Brain microvascular endothelial cell (primary cell): ENCODE data around the gene BABAM2.
"Not testable (repeated sequence)": the region's sequence is repeated elsewhere in the genome, so short reads cannot be mapped to it uniquely, and the experiment has no call there.

Experiments used
- DNase-seq: peaks from one replicate; pipeline ENCODE4 v3.0.0-alpha.2; 2020
- H3K27ac ChIP-seq: fragments of 250-450 bp; sonication (Bioruptor Pico); 2 replicates; pipeline ENCODE4 v1.5.1; 2020; ENCODE audit warnings: mild to moderate bottlenecking, moderate library complexity
- H3K27me3 ChIP-seq: fragments of 250-450 bp; sonication (Bioruptor Pico); replicated peaks from 2 replicates; pipeline ENCODE4 v1.5.1; 2020; ENCODE audit warnings: mild to moderate bottlenecking
- H3K36me3 ChIP-seq: fragments of 250-450 bp; sonication (Bioruptor Pico); replicated peaks from 2 replicates; pipeline ENCODE4 v1.5.1; 2020; ENCODE audit warnings: mild to moderate bottlenecking
- H3K4me3 ChIP-seq: 2 replicates; pipeline ENCODE4 v1.5.1; 2011; ENCODE audit warnings: low read depth, mild to moderate bottlenecking, control low read depth, low read length, moderate library complexity
- in situ Hi-C: cut with HindIII; loops from 2 replicates; pipeline ENCODE4 v1.10.0; 2017; ENCODE audit warnings: low sequenced_read_pairs, low pct_ligation_motif_present
- TF ChIP-seq, protein P1 (sequence below): IDR thresholded peaks from 2 replicates; pipeline ENCODE4 v1.5.1; 2011; ENCODE audit warnings: low read depth, mild to moderate bottlenecking, moderate library complexity, low read length, control low read depth, inconsistent platforms; ENCODE audit errors: missing control alignments

BABAM2 gene

DNA sequence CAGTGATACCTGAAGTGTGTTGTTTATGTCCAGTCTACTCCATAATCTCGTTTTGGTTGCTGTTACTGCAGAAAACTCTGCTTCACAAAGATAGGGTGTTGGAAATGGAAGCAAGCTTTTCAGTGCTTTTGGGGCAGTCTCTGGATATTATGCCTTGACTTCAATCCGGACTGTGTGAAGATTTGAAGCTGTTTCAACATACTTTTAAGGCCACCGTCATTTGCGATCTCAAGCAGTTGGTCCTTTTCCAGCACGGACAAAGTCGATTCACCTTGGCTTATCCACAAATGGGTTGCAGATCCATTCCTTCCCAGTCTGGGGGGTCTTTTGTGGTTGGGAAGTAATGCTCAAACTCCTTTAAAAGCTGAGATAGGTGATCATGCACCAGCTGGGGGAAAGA, 20.8 kb upstream of the BABAM2 start:
- Histone ChIP-seq H3K27me3 (no peaks in the 10 kb centered on the region), H3K27ac (no peak overlapping the region), H3K4me3 (no peak overlapping the region), H3K36me3 (no peaks in the 10 kb centered on the region)
- DNase-seq: no peak
- TF ChIP-seq, protein P1, sequence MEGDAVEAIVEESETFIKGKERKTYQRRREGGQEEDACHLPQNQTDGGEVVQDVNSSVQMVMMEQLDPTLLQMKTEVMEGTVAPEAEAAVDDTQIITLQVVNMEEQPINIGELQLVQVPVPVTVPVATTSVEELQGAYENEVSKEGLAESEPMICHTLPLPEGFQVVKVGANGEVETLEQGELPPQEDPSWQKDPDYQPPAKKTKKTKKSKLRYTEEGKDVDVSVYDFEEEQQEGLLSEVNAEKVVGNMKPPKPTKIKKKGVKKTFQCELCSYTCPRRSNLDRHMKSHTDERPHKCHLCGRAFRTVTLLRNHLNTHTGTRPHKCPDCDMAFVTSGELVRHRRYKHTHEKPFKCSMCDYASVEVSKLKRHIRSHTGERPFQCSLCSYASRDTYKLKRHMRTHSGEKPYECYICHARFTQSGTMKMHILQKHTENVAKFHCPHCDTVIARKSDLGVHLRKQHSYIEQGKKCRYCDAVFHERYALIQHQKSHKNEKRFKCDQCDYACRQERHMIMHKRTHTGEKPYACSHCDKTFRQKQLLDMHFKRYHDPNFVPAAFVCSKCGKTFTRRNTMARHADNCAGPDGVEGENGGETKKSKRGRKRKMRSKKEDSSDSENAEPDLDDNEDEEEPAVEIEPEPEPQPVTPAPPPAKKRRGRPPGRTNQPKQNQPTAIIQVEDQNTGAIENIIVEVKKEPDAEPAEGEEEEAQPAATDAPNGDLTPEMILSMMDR: no peak
- in situ Hi-C loops: no loop called here

DNA sequence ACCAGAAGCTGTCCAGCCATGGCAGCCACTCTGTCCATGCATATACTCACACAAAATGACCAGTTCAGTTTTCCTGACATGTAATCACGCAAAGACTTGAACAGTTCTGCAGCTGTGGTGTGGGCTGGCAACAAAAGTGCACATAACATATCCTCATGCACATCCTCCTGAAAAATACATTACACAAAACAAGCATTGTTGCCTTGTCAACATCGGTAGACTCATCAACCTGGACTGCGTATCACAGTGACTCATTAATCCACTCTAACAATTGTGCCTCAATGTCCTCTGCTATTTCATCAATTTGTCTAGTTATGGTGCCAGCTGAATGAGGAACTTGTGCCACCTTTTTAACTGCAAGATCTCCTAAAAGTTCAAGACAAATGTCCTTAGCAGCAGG, 19.8 kb upstream of the BABAM2 start:
- in situ Hi-C loops: no loop called here
- Histone ChIP-seq H3K27me3 (no peaks in the 10 kb centered on the region), H3K4me3 (no peak overlapping the region), H3K36me3 (no peaks in the 10 kb centered on the region), H3K27ac (no peak overlapping the region)
- TF ChIP-seq, protein P1: no peak
- DNase-seq: no peak

DNA sequence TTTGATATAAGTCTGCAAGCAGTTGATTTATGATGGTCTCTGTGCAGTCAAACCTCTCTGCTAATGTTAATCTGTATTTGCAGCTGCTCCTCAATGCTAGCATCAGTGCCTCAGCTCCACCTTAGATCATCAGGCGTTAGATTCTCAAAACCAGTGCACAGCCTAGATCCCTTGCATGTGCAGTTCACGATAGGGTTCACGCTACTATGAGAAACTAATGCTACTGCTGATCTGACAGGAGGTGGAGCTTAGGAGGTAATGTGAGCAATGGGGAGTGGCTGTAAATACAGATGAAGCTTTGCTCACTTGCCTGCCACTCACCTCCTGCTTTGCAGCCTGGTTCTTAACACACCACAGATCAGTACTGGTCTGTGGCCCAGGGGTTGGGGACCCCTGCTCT, 18.7 kb upstream of the BABAM2 start:
- DNase-seq: no peak
- in situ Hi-C loops: no loop called here
- no peaks in the 10 kb centered on the region for H3K27me3 ChIP-seq
- TF ChIP-seq, protein P1: no peak
- no peak overlapping the region for H3K4me3 ChIP-seq
- H3K27ac ChIP-seq: no peak overlapping the region
- H3K36me3 ChIP-seq: no peaks in the 10 kb centered on the region

DNA sequence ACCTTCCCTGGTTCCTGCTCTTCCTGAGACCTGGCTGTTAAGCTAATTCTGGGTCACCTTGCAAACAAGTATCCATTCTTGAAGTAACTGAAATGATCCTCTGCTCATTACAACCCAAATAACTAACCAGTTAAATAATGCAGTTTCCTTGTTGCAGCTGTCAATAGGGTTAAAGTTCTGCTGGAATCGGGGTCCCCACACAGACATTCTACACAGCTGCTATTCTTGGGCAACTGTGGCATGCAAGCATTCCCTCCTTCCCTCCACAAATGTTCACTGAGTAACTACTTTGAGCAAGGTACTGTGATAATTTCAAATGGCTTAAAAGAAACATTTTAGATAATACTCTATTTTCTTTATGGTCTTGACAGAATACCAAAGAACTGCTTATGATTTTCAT, 17.4 kb upstream of the BABAM2 start:
- no peaks in the 10 kb centered on the region for H3K27me3 ChIP-seq
- in situ Hi-C loops: no loop called here
- no peaks in the 10 kb centered on the region for H3K36me3 ChIP-seq
- H3K27ac ChIP-seq: no peak overlapping the region
- no peak overlapping the region for H3K4me3 ChIP-seq
- TF ChIP-seq, protein P1: no peak
- no peak for DNase-seq

DNA sequence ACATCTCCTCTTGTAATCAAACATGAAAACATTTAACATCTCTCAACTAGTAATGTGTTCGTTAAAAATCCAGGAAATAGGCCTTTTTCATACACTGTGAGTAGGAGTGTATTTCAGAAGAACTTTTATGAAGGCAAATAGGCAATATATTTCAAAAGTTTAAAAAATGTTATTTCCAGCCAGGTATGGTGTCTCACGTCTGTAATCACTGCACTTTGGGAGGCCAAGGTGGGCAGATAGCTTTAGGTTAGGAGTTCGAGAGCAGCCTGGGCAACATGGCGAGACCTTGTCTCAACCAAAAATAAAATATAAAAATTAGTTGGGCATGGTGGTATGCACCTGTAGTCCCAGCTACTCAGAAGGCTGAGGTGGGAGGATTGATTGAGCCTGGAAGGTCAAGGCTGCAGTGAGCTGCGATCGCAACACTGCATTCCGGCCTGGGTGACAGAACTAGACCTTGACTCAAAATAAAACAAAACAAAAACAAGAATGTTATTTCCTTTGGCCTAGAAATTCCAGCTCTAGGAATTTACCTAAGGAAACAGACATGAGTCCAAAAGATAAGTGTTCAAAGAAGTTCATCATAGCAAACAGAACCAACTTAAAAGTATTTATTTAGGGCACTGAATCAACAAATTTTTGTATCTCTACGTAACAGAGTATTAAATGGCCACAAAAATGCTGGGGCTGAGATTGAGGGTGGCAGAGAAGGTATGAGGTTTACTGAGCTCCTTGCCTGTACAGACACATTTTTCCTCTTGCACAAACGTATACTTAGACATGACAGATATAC, 15.2 kb upstream of the BABAM2 start:
- H3K36me3 ChIP-seq: no peaks in the 10 kb centered on the region
- no peaks in the 10 kb centered on the region for H3K27me3 ChIP-seq
- TF ChIP-seq, protein P1: no peak
- in situ Hi-C loops: no loop called here
- no peak overlapping the region for H3K4me3 ChIP-seq
- no peak overlapping the region for H3K27ac ChIP-seq
- DNase-seq: no peak

DNA sequence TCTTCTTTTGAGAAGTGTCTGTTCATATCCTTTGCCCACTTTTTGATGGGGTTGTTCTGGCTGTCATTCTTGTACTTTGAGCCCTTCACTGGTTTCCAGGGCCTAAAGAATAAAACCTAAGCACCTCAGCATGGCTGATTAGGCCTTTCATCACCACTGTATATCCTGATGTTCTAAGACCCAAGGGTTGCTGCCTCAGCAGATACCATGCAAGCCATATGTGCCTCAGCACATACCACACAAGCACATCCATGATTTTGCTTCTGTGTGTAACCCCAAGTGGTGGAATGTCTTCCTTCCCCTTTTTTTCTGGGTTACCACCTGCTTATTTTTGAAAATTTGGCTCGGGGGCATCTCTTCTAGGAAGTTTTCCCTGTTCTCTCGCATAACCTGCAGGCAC, 11.7 kb upstream of the BABAM2 start:
- no peak for DNase-seq
- TF ChIP-seq, protein P1: no peak
- in situ Hi-C loops: no loop called here

DNA sequence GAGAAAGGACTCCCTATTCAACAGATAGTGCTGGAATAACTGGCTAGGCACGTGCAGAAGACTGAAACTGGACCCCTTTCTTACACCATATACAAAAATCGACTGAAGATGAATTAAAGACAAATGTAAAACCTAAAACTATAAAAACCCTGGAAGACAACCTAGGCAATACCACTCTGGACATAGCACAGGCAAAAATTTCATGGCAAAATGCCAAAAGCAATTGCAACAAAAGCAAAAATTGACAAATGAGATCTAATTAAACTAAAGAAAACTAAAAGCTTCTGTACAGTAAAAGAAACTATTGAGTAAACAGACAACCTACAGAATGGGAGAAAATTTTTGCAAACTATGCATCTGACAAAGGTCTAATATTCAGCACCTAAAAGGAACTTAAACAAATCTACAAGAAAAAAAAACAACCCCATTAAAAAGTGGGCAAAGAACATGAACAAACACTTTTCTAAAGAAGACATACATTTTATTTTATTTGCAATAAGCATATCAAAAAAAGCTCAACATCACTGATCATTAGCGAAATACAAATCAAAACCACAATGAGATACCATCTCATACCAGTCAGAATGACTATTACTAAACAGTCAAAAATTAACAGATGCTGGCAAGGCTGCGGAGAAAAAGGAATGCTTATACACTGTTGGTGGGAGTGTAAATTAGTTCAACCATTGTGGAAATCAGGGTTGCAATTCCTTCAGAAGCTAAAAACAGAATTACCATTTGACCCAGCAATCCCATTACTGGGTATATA, 8.5 kb upstream of the BABAM2 start:
- H3K27ac ChIP-seq, H3K27me3 ChIP-seq, H3K36me3 ChIP-seq, in situ Hi-C loops, H3K4me3 ChIP-seq, DNase-seq: not testable (repeated sequence)

More for the DNA sequence above, 11.7 kb upstream of the BABAM2 start:
- Histone ChIP-seq H3K4me3 (no peak overlapping the region), H3K27ac (no peak overlapping the region), H3K27me3 (no peaks in the 10 kb centered on the region), H3K36me3 (no peaks in the 10 kb centered on the region)

DNA sequence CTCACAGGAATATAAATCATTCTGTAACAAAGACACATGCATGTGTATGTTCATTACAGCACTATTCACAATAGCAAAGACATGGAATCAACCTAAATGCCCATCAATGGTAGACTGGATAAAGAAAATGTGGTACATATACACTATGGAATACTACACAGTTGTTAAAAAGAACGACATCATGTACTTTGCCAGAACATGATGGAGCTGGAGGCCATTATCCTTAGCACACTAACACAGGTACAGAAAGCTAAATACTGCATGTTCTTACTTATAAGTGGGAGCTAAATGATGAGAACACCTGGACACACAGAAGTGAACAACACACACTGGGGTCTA, 8.0 kb upstream of the BABAM2 start:
- H3K36me3 ChIP-seq, H3K4me3 ChIP-seq, in situ Hi-C loops, DNase-seq, H3K27ac ChIP-seq, H3K27me3 ChIP-seq: not testable (repeated sequence)
